H1 (cell line): ENCODE results near the gene CREB1. TPM values are rescaled to one million over a fixed set of nuclear protein-coding genes. Genes with fewer than 3 reads are reported as not detected.

ENCODE experiments used
- HDAC2 ChIP-seq, 2 experiments: fragments of 300-600 bp in 1 of 2; sonication (generic) in 1 of 2; IDR thresholded peaks; 2 replicates each; pipeline ENCODE4 v1.6.1; 2011 to 2012; ENCODE audit warnings: low read depth in 2 of 2, low read length in 2 of 2, mild to moderate bottlenecking in 2 of 2, moderate library complexity in 2 of 2, borderline replicate concordance in 1 of 2, inconsistent platforms in 1 of 2
- JUND ChIP-seq: IDR thresholded peaks from 2 replicates; pipeline ENCODE4 v1.6.1; 2011; ENCODE audit warnings: mild to moderate bottlenecking, improper control_type of control experiment, low read length
- KDM4A ChIP-seq: IDR thresholded peaks from one replicate; pipeline ENCODE4 v1.7.1; 2012; ENCODE audit warnings: low read depth, mild to moderate bottlenecking, moderate library complexity, low read length, inconsistent platforms; ENCODE audit not compliant: severe bottlenecking
- PHF8 ChIP-seq: fragments of 200-600 bp; sonication (generic); conservative IDR thresholded peaks from 2 replicates; pipeline ENCODE4 v1.7.1; 2012; ENCODE audit warnings: low read depth, mild to moderate bottlenecking, inconsistent platforms, low read length, moderate library complexity
- RNF2 ChIP-seq: fragments of 200-900, 300-1000 bp; sonication (generic); IDR thresholded peaks from 2 replicates; pipeline ENCODE4 v1.7.1; 2016; ENCODE audit warnings: borderline replicate concordance, low read depth, mild to moderate bottlenecking, antibody characterized with exemption, low read length; ENCODE audit not compliant: poor library complexity, severe bottlenecking; ENCODE audit errors: missing control alignments
- SIN3A ChIP-seq, 2 experiments: IDR thresholded peaks in 1 of 2; conservative IDR thresholded peaks in 1 of 2; 2 replicates each; pipeline ENCODE4 v1.6.1; 2011 to 2012; ENCODE audit warnings: low read length in 2 of 2, improper control_type of control experiment in 1 of 2, low read depth in 1 of 2, mild to moderate bottlenecking in 1 of 2
- SP4 ChIP-seq: IDR thresholded peaks from 2 replicates; pipeline ENCODE4 v1.6.1; 2012; ENCODE audit warnings: low read length, inconsistent platforms
- TCF12 ChIP-seq: IDR thresholded peaks from 2 replicates; pipeline ENCODE4 v1.6.1; 2011; ENCODE audit warnings: low read depth, mild to moderate bottlenecking, low read length
- polyA plus RNA-seq, 7 experiments: library from polyadenylated mRNA; depleted of rRNA in 3 of 7; stranded (reverse) in 5 of 7; unstranded in 2 of 7; fragments of >200 nt in 5 of 7; fragments of 200-250 nt in 2 of 7; gene quantifications; 1 replicate in 5 of 7; 2 replicates in 1 of 7; 4 replicates in 1 of 7; pipeline versions ENCODE4 v1.2.1 to v1.2.3, GENCODE V29; 2011 to 2013; ENCODE audit warnings: missing spikeins in 2 of 7, mixed read lengths in 2 of 7
- total RNA-seq: library from RNA; stranded (reverse); fragmentation: NEBNext Ultra II Directional; extraction: Animal tissue kit (Norgen Biotek cat#: 25700); gene quantifications from 2 replicates; pipeline ENCODE4 v1.2.1, GENCODE V29; 2021

The CREB1 gene
- total and polyA plus RNA-seq, 2 of the 8 experiments (the other 6 are each of a cell fraction or from before 2014, with no cell fraction given): 46.3 to 99.0 TPM

GRCh38 chr2:207540431-207540830 is 10.7 kb downstream of the CREB1 start (continued):
- TF ChIP-seq RNF2 (no peak), JUND (no peak), SP4 (no peak), TCF12 (no peak), HDAC2 (IDR thresholded peaks at IDR 0.05; ENCODE audit: borderline replicate concordance in 1 of 2, low read depth in 2 of 2, low read length in 2 of 2) (no peak), PHF8 (no peak), KDM4A (no peak), SIN3A (conservative IDR thresholded peaks at IDR 0.05 in 1 of 2, IDR thresholded peaks at IDR 0.05 in 1 of 2; ENCODE audit: low read depth in 1 of 2, low read length in 2 of 2) (no peak)
